ENCODE measurements around the gene RNASET2.

The RNASET2 gene, protein sequence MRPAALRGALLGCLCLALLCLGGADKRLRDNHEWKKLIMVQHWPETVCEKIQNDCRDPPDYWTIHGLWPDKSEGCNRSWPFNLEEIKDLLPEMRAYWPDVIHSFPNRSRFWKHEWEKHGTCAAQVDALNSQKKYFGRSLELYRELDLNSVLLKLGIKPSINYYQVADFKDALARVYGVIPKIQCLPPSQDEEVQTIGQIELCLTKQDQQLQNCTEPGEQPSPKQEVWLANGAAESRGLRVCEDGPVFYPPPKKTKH

DNA sequence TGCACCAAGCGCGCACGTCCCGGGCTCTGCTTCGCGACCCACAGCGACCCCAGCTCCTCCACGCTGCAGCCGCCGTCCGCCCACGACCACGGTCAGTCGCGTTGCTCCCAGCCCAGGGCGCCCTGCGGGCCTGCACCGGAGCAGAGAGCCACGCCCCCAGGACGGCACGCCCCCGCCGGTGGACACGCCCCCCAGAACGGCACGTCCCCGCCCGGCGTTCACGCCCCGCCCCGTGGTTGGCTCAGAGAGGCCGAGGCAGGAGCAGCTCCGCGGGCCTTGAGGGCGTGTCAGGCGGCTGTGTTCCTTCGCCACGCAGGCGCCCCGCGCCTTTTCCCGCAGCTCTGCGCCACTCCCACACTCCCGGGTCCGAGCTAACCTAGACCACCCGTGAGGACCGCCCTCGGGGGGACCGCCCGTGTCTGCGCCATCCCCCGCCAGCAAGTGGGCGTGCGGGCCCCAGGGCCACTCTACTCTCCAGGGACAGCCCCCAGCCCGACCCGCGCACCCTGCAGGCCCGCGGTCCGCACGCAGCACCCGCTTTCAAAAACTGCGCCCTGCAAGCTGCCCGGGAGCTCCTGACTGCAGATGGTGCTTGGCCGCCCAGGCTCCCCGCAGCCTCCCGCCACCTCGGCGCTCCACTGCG, at the start of gene RNASET2:
Gene RNASET2, minus strand, starts transcription at position 107 of the 643 bp plus-strand sequence. CDS start 368 bp downstream, outside the sequence.
- peak; percentile 86 for ATAC-seq
- peak; percentile 100 for DNase-seq

DNA sequence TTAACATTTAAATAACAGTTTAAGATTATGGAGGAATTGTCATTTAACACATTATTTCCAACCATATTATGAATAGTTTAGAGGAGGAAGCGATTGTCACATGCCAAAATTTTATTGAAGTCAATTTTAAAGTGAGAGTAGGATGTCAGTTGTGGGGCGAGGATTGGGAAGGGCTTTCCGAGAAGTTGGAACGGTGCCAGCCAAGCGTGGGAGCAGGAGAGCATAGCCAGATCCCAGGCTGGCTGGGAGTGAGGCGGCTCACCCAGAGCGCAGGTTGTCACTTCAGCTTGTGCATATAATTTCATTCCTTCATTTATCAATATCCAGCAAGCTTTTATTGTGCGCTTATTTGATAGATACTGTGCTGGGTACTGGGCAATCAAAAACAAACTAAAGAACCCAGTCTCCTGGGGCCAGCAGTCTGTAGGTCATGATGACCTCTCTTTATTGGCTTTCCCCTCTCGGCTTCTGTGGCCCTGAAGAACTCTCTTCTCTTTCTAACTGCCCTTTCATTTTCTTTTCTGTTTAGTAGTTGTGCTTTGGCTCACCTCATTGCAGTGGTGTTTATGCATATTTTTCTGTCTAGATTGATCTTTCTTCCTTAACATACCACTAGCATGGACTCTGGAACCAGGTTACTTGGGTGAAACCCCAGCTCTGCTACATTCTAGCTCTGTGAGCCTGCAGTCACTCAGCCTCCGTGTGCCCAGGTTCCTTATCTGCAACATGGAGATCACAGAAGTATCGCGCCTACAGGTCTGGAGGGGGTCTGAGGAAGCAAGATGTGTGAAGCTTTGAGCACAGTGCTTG, 49.2 kb upstream of the RNASET2 start:
- DNase-seq (no peak), ATAC-seq (no peak)

DNA sequence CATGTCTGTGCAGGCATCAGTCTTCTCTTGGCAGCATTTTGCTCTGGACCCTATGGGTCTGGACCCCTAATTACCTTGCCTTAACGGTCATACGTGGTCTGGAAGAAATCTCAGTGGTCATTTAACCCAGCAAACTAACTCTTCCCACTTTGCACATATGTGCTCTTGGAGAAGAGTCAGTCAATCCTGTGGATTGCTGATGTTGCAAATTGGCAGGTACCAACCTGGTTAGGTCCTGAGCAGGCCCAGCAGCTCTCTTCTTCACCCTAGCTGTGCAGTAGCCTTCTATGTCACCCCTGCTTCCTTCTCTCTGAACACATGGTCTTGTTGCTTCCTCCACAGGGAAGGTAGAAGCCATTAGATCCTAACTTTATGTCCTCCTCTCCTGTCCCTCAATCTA, 44.4 kb upstream of the RNASET2 start:
- DNase-seq = no peak
- no peak for ATAC-seq

DNA sequence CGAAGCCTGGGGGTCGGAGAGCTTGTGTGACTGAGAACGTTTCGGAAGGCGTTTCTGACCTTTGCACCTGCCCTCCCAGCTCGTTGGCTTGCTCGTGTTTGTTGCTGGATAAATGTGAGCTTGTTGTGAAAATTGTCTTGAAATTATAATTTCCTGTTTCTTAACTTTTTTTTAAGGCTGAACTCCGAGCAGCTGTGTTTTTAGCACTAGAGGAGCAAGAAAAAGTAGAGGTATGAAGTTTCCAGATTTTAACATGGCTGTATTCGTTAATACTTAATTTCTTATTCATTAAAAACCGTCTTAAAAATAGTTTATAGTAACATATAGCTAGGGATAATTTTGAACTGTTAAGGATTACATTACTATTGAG, 43.5 kb upstream of the RNASET2 start:
- ATAC-seq (no peak), DNase-seq (no peak)

DNA sequence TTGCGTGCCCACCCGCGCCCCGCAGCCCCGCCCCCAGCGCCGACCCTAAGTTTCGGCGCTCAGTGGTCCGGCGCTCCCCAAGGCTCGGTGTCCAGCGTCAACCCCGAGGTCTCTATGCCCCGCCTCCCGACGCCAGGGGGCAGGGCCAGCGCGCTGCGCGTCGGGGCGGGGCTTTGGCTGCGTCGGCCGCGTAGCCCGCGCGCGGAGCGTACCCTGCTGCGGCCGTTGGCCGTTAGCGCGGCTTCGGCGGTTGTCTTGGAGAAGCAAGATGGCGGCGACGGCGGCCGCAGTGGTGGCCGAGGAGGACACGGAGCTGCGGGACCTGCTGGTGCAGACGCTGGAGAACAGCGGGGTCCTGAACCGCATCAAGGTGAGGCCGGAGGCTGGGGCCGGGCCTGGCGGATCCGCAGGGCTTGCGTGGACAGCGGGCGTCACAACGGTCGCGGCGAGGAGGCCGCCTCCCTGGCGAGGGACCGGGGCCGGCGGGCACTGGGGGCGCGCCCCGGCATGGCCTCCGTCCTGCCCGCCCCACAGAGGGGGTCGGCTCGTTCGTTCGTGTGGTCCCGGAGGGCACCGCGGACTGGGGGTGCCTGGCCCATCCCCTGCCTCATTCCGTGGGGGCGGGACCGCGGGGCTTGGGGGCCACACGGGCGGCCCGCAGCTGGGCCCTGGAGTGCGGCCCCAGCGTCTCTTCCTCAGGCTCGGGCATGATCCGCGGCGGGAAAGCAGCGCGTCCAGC, 43.0 kb upstream of the RNASET2 start, which contains the start of gene CEP43:
Gene CEP43, plus strand, starts transcription at position 253 of the 739 bp plus-strand sequence. Its CDS starts 16 bp downstream, at position 269.
- ATAC-seq = peak; percentile 97
- DNase-seq = peak; percentile 95

DNA sequence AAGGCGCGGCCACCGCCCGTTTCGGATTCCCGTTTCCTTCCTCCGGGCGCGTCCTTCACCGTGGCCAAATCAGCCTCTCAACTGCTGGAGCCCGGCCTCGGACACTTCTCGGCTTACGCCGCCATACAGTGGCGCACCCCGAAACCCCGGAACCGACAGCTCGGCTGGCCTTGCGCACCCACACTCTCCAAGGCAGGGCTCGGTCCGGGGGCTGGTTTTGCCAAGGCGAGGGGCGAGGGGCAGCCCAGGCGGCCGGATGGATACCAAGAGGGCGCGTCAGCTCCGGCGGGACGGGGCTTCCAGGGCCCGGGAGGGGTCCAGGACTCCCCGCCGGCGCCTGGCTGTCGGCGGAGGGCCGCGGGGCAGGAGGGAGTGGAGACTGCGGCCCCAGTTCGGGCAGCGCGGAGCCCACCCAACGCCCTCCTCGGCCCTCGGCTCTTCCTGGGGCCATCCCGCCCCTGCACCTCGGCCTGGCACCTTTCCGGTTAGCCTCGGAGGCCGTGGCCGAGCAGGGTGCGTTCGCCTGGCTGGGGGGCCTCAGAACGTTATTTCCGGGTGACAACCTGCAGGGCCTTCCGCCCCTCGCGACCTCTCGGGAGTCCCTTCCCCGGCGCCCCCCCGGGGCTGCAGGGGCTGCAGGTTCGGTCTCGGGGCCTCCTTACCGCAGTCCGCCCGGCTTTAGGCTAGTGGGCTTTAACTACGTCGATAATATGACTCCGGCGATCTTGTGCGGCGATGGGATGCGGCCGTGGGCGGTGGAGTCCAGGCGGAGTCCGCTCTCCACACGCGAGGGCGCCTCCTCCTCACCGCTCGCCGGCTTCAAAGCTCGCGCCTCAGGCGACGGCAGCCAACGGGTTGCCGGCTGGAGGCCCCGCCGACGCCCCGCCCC, 42.1 kb upstream of the RNASET2 start:
- DNase-seq = peak; percentile 37
- ATAC-seq = peak; percentile 4

DNA sequence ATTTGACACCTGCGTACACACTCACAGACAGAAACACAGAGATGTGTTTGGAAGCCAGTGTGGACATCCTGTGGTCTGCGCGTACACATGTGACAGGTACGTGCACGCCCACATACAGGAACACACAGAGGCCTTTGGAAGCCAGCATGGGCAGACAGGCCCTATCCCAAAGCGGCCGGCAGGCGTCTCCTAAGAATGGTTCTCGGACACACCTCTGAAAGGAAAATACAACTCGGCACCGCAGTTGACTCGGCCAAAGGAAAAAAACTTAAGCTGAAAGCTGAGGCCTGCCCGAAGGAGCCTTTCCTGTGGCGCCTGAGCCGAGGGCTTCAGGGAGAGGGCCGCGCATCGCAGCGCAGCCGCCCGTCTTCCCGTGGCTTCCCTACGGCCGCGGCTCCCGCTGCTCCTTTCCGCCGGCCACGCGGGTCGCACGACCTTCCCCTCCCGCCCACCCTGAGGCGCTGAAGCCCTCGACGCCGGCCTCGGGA, 41.5 kb upstream of the RNASET2 start:
- DNase-seq (peak; percentile 60), ATAC-seq (peak; percentile 6)

DNA sequence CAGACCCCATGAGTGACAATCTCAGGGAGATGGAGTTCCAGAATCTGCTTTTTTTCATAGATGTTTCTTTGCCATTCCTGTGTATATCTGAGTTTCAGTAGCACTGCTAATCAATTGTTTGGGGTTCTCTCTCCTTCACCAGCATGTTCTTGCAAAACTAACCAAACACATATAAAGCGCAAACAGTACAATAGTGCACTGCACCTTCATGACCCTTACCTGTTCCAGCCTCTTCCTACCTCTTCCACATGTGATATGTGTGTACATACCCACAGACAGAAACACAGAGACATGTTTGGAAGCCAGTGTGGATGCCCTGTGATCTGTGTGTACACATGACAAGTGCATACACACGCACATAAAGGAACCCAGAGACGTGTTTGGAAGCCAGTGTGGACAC, 41.0 kb upstream of the RNASET2 start:
- DNase-seq = no peak
- ATAC-seq = no peak

DNA sequence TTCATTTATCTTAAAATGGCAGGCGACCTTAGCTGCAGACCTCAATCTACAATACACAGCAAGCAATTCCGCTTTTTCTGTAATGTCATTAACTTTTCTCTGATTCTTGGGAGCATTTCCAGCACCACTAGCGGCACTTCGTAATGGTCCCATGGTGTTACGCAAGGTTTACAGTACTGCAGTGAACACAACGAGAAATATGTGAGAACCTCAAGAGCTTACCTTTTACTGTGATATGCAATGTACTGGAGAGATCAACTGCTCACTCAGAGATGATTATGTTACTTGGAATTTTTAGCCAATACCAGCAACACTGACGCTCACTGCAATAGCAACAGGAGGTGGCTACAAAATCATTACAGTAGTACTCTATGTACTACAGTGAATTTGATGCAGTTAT, 40.1 kb upstream of the RNASET2 start:
- ATAC-seq (no peak), DNase-seq (no peak)

DNA sequence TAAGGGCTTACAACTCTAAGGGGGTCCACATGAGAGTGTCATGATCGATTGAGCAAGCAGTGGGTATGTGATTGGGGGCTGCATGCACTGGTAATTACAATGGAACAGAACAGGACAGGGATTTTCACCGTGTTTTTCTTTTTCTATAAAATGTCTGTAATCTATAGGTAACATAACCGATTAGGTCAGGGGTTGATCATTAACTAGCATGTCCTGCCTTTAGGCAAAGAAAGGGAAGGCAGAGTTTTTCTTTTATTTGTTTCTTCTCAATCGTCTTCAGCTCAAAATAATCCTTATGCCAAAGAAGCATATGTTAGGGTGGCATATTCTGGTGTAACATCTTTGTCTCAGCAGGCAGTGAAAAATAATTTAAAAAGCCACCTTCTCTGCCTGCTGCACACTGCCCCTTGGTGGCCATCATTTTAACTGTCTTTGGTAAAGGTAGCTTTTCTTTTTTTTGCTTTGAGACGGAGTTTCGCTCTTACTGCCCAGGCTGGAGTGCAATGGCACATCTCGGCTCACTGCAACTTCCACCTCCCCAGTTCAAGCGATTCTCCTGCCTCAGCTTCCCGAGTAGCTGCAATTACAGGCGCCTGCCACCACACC, 33.2 kb upstream of the RNASET2 start:
- peak; percentile 16 for DNase-seq
- ATAC-seq = peak; percentile 30

DNA sequence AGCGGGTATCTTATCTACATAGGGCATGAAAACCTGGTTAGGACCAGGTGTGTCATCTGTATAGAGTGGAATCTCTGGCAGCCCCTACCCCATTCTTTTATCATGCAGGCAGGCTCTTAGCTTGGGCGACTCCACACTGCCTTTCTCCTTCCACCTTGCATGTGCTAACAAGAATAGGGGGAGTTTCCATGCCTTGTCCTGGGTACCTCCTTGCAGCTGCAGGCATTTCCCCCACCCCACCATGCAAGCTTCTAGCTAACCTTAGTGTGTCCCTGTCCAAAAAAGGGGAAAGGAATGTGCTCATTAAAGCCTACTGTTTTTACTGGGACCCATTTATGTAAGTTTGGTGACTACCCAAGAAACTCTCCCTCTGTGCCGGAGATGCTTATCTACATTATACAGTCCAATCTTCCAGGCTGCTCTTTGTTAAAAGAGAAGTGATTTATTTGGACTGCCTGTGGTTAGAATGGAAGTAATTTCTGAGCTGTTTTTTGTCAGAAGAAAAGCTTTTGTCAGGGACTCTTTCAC, 32.4 kb upstream of the RNASET2 start:
- no peak for ATAC-seq
- no peak for DNase-seq

DNA sequence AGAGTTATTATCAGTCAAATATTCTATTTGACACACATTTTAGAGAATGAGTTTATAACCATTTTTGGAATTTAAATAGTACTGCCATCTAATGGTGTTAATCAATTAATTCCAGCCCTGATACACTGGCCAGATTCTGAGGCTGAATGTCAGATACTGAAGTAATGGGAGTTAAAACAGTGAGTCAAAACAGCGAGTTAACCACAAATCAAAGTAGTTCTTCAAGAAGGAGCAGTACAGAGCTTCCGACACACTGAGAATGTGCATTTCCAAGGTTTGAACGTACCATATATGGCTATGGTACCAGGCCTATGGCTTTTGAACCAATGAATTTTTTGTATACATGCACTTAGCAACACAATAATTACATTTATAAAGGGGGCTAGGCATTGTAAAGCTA, 31.6 kb upstream of the RNASET2 start:
- DNase-seq (no peak), ATAC-seq (no peak)

DNA sequence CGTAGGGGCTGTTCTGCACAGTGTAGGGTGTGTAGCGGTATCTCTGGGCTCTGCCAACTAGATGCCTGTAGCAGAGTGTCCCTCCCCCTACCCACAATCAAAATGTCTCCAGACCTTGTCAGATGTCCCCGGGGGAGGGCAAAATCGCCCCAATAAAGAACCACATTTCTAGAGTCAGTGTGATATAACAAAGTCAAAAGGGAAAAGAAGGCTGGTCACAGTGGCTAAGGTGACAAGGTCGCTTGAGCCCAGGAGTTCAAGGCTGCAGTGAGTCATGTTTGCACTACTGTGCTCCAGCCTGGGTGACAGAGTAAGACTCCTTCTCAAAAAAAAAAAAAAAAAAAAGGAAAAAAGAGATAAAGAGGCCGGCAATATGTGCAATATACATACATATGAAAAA, 31.1 kb upstream of the RNASET2 start:
- ATAC-seq = no peak

DNA sequence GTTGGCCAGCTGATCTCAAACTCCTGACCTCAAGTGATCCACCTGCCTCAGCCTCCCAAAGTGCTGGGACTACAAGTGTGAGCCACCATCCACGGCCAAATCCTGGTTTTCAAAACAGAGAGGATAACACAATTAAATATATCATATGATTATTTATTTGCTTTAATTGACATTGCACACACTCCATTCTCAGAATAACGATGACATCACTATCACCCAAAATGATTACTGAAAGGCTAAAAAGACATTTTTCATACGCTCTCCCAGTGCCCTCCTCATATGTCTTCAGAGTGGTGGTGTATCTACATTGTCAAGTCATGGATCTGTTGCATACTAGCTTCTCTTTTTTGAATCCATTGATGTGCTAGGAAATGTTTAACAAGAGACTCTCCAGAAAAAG, 24.4 kb upstream of the RNASET2 start:
- DNase-seq (no peak), ATAC-seq (no peak)

More for the DNA sequence above, 31.1 kb upstream of the RNASET2 start:
- DNase-seq = no peak

DNA sequence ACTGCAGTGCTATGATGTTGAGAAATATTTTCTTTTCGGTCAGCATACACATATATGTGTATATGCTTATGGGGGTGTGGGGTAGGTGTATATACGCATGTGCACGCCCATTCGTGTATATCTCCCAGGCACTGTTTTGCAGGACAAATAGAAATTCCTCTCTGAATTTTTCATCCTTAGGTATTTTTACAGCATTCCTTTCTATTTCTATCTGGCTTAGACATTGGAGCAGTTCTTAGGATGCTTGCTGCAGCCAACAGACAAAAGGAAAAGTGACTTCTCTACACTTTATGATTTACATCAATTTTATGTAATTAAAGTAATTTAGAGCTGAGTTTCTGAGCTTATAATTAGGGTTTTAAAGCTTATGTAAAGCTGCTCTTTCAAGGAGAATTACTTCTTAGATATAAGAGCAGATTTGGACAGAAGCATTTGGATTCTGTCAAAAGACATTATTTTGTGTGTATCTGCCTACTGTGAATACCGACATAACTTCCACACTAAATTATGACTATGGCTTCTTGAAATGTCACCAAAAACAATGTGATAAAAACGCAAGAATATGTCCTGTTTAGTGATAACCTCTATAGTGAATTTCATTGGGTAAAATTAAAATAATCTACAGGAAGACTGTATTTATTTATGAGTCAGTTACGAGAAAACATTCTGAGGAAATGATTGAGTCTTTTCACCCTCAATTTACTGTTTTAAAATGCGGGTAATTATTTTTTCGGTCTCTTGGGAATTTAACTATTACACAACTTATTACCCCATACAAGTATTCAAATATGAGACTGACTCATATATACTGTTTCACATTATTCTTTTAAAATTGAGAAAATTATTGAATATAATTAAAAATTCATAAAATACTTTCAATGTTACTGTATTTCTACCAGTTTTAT, 21.5 kb upstream of the RNASET2 start:
- ATAC-seq (no peak), DNase-seq (no peak)

DNA sequence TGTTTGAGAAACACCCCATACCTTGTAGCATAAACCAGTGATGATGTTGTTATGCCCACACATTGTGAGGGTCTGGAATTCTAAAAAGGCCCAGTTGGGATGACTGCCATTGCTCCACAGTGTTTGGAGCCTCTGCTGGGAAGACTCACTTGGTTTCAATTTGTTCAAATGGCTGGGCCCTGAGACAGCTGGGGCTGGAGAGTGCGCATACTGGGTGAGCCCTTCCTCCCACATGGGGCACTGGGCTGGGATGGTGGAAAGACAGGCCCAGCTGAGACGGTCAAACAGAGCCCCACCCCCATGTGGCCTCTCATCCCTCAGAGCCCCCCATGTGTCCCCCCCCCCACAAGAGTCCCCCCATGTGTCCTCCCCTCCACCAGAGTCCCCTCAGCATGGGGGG, 20.3 kb upstream of the RNASET2 start:
- DNase-seq (no peak), ATAC-seq (no peak)

DNA sequence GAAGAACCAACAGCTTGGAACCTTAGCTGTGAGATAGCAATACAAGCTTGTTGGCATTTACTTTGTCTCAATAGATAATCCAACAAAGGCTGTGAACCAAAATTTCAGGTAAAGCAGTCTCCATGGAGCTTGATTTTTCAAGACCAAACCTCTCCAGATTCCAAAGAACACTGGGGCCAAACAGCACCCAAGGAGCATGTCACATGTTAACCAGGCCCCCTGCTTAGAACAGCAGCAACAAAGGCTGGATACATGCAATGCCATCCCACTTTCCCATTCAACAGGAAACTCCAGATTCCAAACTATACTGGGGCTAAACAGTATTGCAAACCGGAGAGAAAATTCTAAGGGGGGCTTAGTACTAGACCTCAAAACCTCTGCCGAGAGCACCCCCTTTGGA, 15.8 kb upstream of the RNASET2 start:
- no peak for DNase-seq
- ATAC-seq = no peak

DNA sequence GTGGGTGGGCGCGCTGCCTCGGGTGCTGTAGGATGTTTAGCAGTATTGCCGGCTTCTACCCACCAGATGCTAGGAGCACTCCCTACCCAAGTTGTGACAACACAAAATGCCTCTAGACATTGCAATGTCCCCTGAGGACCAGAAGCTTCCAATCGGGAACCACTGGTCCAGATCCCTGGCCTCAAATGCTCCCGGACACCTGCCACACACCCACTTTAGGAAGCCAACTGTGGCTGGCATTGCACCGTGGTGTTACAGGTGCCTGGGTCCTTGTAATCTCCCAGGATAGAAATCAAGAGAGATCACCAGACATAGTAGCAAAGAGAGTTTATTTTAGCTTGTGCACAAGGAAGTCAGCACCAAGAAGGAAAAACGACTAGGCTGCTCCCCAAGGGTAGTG, 14.9 kb upstream of the RNASET2 start:
- ATAC-seq (no peak), DNase-seq (no peak)

DNA sequence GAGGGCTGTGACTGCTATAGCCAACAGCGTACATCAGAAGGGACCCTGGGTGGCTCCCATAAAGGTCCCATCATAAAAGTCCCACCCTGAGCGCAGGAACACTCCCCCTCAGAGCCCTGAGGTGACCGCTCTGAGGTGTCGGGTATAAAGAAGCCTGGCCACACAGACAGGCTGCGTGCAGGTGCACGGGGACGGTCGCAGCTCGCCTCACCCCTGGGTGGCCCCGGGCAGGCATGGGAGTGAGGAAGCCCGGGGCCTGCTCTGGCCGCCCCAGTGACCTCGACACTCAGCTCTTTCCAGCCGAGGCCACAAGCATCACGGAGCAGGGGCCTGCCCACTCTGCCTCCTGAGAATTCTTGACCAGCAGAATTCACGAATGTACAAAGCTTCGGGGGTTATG, 14.4 kb upstream of the RNASET2 start:
- ATAC-seq = no peak
- DNase-seq = no peak
